ENCODE results near the gene RSF1.

RSF1 gene

GRCh38 chr11:77617892-77618291, 202.6 kb downstream of the RSF1 start:
- no peak for DNase-seq (ENCODE audit: low spot score)

DNA sequence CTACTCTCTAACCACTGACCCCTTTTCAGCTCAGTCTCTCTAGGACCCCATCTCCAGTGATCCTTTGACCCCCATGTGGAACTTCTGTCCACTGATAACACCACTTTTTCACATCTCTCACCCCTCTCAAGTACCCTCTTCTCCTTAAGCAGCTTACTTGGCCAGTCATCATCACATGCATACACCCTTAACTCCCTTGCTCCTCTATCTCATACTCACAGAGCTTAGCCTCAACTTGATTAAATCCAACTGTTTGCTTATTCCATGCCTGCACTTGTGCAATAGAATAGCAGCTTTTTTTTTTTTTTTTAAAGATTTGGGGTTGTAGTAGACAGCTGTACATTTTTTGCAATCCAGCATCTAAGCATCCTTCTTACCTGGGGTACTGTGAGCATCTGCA, 208.6 kb downstream of the RSF1 start:
- DNase-seq (ENCODE audit: low spot score): no peak

Measured in activated CD4-positive, alpha-beta T cell treated with anti-CD3 and anti-CD28 coated beads, Interleukin-2, Interleukin-4, amounts not matched to agents 100 ng/mL and 50 ng/mL, durations not matched to agents 16 hours and 8 hours (primary cell).